NCI-H2107 treated with DMSO at 0.1 percent for 48 hours (cell line): Measurements from ENCODE around the gene MAP7D1.
"Not testable (repeated sequence)": the region's sequence is repeated elsewhere in the genome, so short reads cannot be mapped to it uniquely, and the experiment has no call there.

Experiments
- DNase-seq: peaks from one replicate; lab custom pipeline; 2025; ENCODE audit not compliant: unreplicated experiment; lab: John Stamatoyannopoulos, UW

MAP7D1 gene

DNA sequence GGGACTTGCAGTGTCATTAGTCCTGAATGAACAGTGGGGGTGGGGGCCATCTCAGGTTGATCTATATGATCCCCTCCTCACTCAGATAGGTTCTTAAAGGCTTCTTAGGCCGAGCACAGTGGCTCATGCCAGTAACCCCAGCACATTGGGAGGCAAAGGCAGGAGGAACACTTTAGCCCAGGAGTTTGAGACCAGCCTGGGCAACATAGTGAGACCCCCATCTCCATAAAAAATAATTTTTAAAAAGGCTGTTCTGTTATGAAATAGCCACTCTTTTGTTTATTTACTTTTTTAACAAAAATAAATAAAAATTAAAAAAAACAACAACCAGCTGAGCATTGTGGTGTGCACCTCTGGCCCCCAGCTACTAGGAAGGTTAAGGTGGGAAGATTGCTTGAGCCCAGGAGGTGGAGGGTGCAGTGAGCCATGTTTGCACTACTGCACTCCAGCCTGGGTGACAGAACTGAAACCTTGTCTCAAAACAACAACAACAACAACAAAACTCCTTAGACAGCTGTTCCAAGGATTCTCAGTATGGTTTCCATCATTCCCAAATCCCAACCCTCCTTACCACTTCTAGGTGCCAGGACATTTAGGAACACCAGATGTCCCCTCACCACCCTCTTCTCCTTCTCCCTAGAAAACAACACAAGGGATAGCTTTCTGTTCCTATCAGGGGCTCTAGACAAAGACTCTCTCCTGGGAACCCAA lies 4.7 kb upstream of the MAP7D1 start:
- DNase-seq = no peak

- DNase-seq = no peak
Measured at GRCh38 chr1:36151845-36152203, 4.1 kb upstream of the MAP7D1 start.

DNA sequence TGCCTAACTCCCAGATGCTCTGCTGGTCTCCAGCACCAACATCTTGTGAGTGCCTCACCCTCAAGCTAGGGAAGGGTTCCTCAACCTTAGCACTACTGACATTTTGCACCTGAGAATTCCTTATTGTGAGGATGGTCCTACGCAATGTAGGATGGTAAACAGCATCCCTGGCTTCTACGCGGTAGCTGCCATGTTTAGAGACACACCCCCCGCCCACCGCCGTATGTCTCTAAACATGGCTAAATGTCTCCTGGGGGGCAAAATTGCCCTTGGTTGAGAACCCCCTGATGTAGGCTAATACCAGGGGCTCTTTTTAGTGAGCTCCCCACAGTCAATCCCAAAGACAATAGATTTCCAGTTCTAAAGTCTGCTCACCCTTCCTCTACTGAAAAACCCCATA lies 2.5 kb upstream of the MAP7D1 start:
- DNase-seq = no peak

GRCh38 chr1:36154335-36154734 lies 1.6 kb upstream of the MAP7D1 start:
- DNase-seq = no peak

GRCh38 chr1:36154765-36155407 lies 1.1 kb upstream of the MAP7D1 start:
- DNase-seq = no peak

DNA sequence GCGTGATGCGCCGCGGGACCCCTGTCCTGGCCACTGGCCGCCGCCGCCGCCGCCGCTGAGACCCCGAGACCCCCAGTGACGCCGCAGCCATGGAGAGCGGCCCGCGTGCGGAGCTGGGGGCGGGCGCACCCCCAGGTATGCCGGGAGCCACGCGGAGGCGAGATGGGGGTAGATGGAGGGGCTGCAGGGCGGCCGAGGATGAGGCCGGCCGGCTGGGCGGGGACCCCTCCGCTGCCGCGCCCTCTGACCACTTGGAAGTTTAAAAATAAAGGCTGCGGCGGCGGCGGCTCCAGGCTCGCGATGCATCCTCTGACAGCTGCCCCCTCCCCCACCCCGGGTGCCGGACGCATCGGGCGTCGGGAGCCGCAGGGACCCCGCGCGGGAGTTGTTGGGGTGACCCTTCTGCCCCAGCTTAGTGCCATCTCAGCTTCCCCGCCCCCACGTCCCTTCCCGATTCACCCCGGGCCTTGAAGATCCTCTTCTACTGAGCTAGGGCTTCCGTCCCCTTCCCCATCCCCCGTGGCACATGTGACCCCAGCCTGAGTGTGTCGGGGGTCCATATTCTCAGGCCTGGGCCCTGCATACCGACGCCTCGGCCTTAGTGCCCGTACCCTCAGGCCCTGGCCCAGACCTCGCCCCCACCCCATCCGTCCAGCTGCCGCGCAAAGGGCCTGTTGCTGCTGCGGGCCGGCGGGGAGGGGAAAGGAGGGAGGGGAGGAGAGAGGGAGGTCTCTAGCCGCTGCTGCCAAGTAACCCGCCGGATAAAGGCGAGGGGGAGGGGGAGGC lies 562 bp downstream of the MAP7D1 start:
- DNase-seq = no peak

DNA sequence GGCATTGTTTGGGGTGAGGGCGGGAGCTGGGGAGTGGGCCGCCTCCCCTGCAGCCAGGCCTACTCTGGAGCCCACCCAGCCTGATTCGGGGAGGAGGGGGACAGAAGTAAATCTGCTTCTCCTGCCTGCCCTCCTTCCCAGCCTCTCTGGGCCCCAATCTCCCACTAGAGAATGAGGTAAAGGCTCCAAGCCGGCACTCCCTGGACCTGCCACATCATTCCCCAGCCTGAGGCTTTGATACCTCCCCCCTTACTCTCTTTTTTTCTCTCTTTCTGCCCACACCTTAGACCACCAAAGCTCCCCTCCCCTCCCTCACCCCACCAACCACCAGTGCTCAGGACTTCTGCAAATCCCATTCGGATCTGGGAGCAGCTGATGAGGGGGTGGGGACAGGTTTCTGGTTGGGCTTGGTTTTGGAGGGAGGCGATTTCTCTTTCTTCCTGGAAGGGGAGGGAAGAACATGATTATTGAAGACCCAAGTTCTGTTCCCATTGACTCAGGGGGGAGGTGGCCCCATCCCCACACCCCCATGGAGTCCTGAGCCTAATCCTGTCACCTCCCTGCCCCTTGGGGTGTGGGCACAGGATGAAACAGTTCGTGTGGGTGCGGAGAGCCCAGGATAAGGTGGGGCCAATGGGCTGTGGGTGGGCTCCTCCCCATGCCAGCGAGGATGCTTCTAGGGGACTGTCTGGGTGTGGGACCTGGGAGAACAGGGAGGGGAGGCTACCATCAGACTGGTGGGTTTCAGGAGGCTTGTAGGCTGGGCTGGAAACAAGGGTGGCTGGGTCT lies 1.3 kb downstream of the MAP7D1 start:
- DNase-seq = no peak

DNA sequence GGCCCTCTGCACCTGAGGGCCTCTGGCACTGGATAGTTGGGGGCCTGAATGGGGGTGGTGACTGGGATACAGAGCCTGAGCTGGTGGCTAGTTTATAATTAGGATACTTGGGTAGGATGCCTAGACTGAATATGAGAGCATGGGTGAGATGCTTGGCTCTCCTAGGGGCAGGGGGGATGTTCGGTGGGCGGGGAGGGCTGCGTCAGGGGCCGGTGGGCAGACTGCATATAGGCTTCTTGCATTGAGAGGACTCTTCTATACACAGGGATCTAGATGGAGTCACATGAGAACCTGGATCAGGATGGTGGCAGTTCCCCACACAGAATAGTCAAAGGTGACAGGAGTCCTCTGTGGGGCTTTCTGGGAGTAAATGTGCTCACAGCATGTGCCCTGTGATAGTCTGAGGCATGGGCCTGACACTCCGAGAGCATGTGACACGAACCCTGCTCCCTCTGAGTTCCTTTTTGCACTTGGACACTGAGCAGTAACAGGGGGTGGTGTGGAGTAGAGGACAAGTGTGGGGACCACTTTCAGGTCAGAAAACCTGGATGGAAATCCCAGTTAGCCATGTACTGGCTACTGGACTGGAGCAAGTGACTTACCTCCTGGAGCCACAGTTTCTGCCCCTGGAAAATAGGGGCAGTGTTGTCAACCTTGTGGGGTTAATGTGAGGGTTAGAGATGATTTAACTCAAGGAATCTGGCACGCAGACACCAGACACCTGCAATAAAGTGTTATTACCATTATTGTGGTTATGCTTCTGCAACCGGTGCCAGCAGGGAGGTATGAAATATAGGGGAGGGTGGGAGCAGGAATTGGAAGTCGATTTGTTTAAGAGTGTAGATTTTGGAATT lies 2.2 kb downstream of the MAP7D1 start:
- no peak for DNase-seq

DNA sequence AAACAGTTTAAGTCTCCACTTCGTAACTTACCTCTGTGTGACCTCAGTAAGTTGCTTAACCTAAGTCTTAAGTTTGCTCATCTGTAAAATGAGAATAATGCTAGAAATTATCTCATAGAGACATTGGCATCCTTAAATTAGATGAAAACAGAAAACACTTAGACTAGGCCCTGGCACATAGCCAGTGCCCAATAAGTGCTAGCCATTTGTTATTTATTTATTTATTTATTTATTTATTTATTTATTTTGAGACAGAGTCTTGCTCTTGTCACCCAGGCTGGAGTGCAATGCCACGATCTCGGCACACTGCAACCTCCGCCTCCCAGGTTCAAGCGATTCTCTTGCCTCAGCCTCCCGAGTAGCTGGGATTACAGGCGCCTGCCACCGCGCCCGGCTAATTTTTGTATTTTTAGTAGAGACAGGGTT lies 2.9 kb downstream of the MAP7D1 start:
- not testable (repeated sequence) for DNase-seq

DNA sequence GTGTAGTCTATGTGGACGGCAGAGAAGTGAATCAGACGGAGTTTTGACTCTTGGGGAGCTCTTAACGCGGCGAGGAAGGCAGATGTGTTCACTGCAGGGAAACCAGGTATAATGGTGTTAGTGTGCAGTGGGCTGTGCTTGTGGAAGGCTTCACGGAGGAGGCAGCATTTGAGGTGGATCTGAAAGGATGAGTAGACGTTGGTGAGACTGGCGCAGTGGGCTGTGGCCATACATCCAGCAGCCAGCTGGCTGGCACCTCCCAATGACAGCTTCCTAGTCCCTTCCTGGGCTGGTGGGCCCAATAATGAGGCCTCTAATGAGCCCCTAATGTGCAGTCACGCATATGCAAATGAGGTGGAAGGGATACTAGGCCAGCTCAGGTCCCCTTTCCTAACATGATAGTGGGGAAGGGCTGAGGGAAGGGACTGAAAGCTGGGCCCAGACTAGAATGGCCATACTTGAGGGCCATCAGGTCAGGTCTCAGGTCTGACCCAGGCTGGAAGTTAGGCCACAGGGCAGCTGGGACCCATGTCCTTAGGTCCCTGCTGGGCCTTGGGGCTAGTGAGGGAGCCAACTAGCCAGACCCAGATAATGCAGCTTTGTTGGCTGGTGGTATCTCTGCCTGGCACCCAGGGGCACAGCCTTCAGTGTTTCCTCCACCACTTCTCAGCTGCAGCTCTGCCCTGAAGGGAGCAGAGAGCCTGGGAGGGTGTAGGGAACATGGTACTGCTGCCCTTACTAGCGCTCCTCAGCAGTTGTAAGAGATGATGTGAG lies 3.8 kb downstream of the MAP7D1 start:
- no peak for DNase-seq

GRCh38 chr1:36160388-36160948 lies 4.5 kb downstream of the MAP7D1 start:
- DNase-seq = no peak

GRCh38 chr1:36160949-36161485 lies 5.1 kb downstream of the MAP7D1 start:
- no peak for DNase-seq

GRCh38 chr1:36161641-36162531 lies 5.9 kb downstream of the MAP7D1 start:
- no peak for DNase-seq

DNA sequence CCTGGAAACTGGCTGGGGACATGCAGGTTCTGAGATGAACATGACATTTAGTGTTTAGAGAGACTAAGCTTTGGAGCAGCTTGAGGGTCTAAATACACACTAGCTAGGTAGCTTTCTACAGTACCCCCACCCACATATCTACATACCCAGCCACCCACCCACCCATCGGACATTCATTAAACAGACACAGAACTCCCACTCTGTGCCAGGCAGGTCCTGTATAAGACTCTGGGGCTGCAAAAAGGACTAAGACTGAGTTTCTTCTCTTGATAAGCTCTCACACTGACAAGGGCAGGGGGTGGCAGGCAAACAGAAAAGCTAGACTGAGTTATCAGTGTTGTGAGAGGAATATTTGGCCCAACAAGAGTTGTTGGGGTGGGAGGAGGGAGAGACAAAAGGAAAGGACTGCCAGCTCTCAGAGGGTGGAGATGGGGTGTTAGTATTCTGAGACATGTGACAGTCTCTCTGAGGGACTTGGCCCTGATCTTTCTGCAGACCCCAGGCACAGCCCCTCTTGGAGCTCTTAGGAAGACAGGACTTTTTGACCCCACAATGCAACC lies 6.8 kb downstream of the MAP7D1 start:
- DNase-seq = no peak

DNA sequence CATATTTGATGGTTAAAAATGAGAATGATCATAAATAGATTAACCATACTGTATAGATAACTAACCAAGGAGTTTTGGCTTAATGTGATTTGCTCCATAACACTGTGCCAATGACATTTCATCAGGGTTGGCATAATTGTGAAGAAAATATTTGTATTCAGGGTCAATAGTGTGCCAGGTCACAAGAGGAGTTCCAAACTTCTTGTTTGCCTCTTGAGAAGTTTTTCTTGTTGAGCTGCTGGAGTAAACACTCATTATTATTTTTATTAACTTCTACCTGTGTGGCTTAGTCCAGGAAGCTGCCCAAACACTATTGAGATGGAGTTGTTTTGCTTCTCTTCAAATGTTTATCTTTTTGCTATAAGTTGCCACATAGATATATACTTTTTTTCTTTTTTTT lies 7.5 kb downstream of the MAP7D1 start:
- DNase-seq = no peak

DNA sequence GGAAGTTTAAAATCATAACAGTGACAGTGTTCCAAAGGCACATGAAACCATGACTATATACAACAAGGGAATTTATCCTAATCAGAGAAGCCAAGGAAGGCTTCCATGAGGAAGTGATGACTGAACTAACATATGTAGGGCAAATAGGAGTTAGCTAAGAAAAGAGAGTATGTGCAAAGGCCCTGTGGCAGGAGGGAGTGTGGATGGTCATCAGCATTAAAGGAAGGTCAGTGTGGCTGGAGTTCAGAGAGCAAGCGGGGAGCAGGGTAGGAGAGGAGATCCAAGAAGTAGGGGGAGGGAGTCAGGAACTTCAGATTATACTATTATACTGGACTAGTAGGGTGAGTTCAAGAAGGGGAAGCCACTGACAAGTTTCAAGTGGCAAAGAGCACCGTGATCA lies 8.4 kb downstream of the MAP7D1 start:
- DNase-seq = no peak

DNA sequence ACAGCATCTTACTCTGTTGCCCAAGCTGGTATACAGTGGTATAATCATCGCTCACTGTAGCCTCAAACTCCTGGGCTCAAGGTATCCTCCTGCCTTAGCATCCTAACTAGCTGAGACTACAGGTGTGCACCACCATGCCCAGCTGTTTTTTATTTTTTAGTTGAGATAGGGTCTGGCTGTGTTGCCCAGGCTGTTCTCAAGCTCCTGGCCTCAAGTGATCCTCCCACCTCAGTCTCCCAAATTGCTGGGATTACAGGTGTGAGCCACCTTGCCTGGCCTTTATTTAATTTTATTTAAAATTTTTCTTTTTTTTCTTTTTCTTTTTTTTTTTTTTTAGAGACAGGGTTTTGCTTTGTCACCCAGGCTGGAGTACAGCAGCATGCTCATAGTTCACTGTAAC lies 9.2 kb downstream of the MAP7D1 start:
- DNase-seq = no peak

DNA sequence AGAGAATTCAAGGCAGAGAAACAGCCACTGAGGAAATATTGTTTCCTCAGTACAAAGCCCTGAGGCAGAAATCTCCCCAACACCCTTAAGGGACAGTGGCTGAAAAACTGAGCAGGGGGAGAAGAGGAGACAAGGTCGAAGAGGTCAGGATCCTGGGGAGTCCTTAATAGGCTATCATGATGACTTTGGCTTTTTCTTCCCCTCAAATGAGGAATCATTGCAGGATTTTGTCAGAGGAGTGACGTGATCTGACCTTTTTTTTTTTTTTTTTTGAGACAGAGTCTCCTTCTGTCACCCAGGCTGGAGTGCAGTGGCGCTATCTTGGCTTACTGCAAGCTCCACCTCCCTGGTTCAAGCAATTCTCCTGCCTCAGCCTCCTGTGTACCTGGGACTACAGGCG lies 10.2 kb downstream of the MAP7D1 start:
- DNase-seq = no peak
